ENCODE measurements around the gene FAM9C.
"Not testable (repeated sequence)": the region's sequence is repeated elsewhere in the genome, so short reads cannot be mapped to it uniquely, and the experiment has no call there.

Gene FAM9C

GRCh38 chrX:13086076-13086475 is 41.7 kb upstream of the FAM9C start:
- Histone ChIP-seq H3K36me3 (ENCODE audit: control insufficient read depth, insufficient read depth, low read length) (no peaks in the 10 kb centered on the region), H3K27me3 (ENCODE audit: control insufficient read depth, insufficient read depth, low read length, poor library complexity, severe bottlenecking) (no peaks in the 10 kb centered on the region), H3K4me1 (ENCODE audit: control insufficient read depth, insufficient read depth, low read length) (no peaks in the 10 kb centered on the region), H3K27ac (ENCODE audit: insufficient read depth, low read depth, low read length, poor library complexity, severe bottlenecking) (no peak overlapping the region), H3K9me3 (ENCODE audit: control insufficient read depth, low read length) (no peaks in the 10 kb centered on the region), H3K4me3 (ENCODE audit: insufficient read depth, low read depth, low read length) (no peak overlapping the region)
- WGBS, 2 experiments = 78% methylated on average over 2 of the region's 2 CpGs; no CpG with 5 or more reads in 1 of the 2 experiments

DNA sequence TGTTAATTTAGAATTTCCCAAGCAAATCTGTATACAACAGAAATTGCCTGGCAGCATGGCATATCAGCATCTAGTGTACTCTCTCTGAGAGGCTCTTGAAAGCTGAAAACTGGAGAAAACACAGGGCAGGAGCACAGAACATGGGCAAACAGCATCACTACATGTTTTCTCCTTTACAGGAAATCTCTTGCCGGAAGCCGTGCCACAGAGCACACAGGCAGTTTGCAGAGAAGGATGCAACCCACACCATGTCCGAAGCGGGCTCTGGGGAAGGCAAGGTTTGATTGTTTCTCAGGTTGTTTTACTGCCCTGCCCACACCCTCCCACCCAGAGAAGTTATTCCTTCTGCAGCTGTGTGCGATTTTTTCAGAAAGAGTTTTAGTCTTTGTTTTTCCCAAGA is 41.1 kb upstream of the FAM9C start:
- H3K27me3 ChIP-seq (ENCODE audit: control insufficient read depth, insufficient read depth, low read length, poor library complexity, severe bottlenecking) = no peaks in the 10 kb centered on the region
- no peak overlapping the region for H3K4me3 ChIP-seq (ENCODE audit: insufficient read depth, low read depth, low read length)
- H3K9me3 ChIP-seq (ENCODE audit: control insufficient read depth, low read length) = no peaks in the 10 kb centered on the region
- H3K27ac ChIP-seq (ENCODE audit: insufficient read depth, low read depth, low read length, poor library complexity, severe bottlenecking) = no peak overlapping the region
- WGBS, 2 experiments = 85 to 92% methylated on average over 3 to 5 of the region's 5 CpGs
- H3K36me3 ChIP-seq (ENCODE audit: control insufficient read depth, insufficient read depth, low read length) = no peaks in the 10 kb centered on the region
- H3K4me1 ChIP-seq (ENCODE audit: control insufficient read depth, insufficient read depth, low read length) = no peaks in the 10 kb centered on the region

DNA sequence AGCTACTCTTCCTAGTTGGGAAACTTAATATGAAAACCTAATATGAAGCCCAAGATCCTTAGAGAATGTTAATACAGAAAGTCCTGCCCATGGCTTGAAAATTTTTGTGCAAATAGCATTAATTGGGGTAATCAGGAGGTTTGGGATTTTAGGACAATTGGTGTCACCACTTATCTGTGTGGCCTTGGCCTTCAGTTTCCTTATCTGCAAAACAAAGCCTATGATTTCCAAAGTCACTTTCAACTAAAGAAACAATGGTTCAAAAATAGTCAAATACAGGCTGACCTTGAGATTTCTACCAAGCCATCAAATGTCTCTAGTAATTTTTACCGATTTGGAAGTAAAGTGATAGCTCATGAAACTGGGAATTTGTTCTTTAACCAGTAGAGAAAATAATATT is 40.2 kb upstream of the FAM9C start:
- Histone ChIP-seq H3K27me3 (ENCODE audit: control insufficient read depth, insufficient read depth, low read length, poor library complexity, severe bottlenecking) (no peaks in the 10 kb centered on the region), H3K9me3 (ENCODE audit: control insufficient read depth, low read length) (no peaks in the 10 kb centered on the region), H3K4me3 (ENCODE audit: insufficient read depth, low read depth, low read length) (no peak overlapping the region), H3K36me3 (ENCODE audit: control insufficient read depth, insufficient read depth, low read length) (no peaks in the 10 kb centered on the region), H3K4me1 (ENCODE audit: control insufficient read depth, insufficient read depth, low read length) (no peaks in the 10 kb centered on the region), H3K27ac (ENCODE audit: insufficient read depth, low read depth, low read length, poor library complexity, severe bottlenecking) (no peak overlapping the region)
- 100% methylated on average over 1 of the region's 1 CpG; no CpG with 5 or more reads in 1 of the 2 experiments for WGBS, 2 experiments

DNA sequence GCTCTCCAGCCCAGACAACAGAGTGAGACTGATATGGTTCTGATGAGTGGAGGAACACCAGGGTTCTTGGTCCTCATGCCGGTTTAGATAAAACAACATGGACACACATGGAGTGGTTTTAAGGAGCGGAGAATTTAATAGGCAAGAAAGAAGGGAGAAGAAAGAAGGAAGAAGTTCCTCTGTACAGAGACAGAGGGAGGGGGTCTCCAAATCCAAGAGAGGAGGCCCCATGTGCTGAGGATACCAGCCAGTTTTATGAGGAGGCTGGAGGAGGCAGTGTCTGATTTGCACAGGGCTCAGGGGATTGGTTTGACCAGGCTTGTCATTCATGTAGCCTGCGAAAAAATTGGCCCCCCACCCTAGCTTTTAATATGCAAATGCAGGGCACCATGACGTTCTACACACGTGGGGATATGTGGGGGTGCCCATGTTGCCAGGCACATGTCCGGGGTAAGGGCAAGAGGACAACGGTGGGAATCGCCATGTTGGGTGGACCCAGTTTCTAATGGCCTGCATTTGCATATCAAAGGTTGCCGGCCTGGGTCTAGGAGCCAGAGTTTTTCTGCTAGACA is 39.4 kb upstream of the FAM9C start:
- H3K4me3 ChIP-seq (ENCODE audit: insufficient read depth, low read depth, low read length); H3K27ac ChIP-seq (ENCODE audit: insufficient read depth, low read depth, low read length, poor library complexity, severe bottlenecking); H3K4me1 ChIP-seq (ENCODE audit: control insufficient read depth, insufficient read depth, low read length); H3K36me3 ChIP-seq (ENCODE audit: control insufficient read depth, insufficient read depth, low read length); H3K27me3 ChIP-seq (ENCODE audit: control insufficient read depth, insufficient read depth, low read length, poor library complexity, severe bottlenecking); H3K9me3 ChIP-seq (ENCODE audit: control insufficient read depth, low read length): not testable (repeated sequence)
- 60% methylated on average over 9 of the region's 9 CpGs for WGBS, 2 experiments

- Histone ChIP-seq H3K27me3 (ENCODE audit: control insufficient read depth, insufficient read depth, low read length, poor library complexity, severe bottlenecking) (no peaks in the 10 kb centered on the region), H3K4me1 (ENCODE audit: control insufficient read depth, insufficient read depth, low read length) (no peaks in the 10 kb centered on the region), H3K9me3 (ENCODE audit: control insufficient read depth, low read length) (no peaks in the 10 kb centered on the region), H3K27ac (ENCODE audit: insufficient read depth, low read depth, low read length, poor library complexity, severe bottlenecking) (no peak overlapping the region), H3K36me3 (ENCODE audit: control insufficient read depth, insufficient read depth, low read length) (no peaks in the 10 kb centered on the region), H3K4me3 (ENCODE audit: insufficient read depth, low read depth, low read length) (no peak overlapping the region)
- WGBS, 2 experiments = 86 to 90% methylated on average over 10 to 11 of the region's 11 CpGs
Observed at GRCh38 chrX:13082206-13083065, 38.0 kb upstream of the FAM9C start.

DNA sequence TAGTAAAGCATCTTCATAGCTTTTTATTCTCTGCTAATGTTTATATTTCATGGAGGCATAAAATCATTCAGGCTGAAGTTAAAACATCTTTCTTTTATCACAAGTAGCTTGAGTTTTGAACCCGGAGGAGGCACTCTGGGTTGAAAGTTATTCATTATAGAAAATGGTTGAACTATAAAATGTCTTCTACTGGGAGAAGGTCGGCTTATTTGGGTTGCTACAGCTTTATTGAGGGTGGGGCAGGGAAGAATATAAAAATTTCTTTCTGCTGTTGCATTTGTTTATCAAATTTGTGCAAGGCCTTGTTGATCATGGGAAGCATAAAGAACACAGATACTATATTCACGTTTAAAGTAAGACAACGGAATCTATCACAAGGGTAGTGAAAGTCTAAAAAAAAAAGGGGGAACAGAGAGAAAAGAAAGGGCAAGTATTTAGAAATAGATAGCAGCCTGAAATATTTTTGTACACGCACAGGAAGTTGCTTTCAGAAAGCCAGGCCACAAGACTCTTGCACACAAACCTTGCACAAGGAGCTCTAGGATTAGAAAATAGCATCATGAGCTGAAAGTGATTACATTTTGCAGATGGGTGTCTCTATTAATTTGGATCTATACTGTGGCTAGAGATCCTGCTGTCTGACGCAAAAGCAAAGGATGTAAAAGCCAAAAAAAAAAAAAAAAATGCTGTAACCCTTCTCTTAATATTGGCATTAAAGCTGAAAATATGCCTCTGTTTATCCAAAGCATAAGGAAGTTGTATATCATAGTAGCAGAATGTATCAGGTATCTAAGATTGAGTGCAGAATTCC is 37.2 kb upstream of the FAM9C start:
- H3K4me1 ChIP-seq (ENCODE audit: control insufficient read depth, insufficient read depth, low read length) = no peaks in the 10 kb centered on the region
- no peak overlapping the region for H3K27ac ChIP-seq (ENCODE audit: insufficient read depth, low read depth, low read length, poor library complexity, severe bottlenecking)
- WGBS, 2 experiments = 96% methylated on average over 6 of the region's 6 CpGs
- H3K36me3 ChIP-seq (ENCODE audit: control insufficient read depth, insufficient read depth, low read length) = no peaks in the 10 kb centered on the region
- no peaks in the 10 kb centered on the region for H3K27me3 ChIP-seq (ENCODE audit: control insufficient read depth, insufficient read depth, low read length, poor library complexity, severe bottlenecking)
- H3K4me3 ChIP-seq (ENCODE audit: insufficient read depth, low read depth, low read length) = no peak overlapping the region
- H3K9me3 ChIP-seq (ENCODE audit: control insufficient read depth, low read length) = no peaks in the 10 kb centered on the region

DNA sequence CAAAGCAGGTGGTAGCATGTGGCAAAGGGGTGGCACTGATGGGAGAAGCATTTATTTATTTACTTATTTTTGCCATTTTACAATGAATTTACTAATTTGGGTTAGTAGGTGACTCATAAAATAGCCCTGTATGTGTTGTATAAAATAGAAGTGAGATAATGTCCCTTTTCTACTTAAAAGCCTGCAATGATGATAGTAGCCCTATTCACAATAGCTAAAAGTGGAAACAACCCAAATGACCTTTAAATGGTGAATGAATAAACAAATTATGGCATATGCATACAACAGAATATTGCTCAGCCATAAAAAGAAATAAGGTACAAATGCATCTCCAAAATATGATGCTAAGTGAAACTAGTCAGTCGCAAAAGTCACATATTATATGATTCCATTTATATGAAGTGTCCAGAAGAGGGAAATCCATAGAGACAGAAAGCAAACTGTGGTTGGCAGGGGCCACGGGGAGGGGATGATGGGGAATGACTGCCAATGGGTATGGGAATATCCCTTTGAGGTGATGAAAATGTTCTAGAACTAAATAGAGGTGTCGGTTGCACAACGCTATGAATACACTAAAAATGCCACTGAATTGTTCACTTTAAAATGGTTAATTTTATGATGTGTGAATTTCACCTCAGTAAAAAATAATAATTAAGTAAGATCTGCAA is 35.8 kb upstream of the FAM9C start:
- H3K27ac ChIP-seq (ENCODE audit: insufficient read depth, low read depth, low read length, poor library complexity, severe bottlenecking) = no peak overlapping the region
- H3K4me1 ChIP-seq (ENCODE audit: control insufficient read depth, insufficient read depth, low read length) = no peaks in the 10 kb centered on the region
- no peaks in the 10 kb centered on the region for H3K9me3 ChIP-seq (ENCODE audit: control insufficient read depth, low read length)
- no peak overlapping the region for H3K4me3 ChIP-seq (ENCODE audit: insufficient read depth, low read depth, low read length)
- no peaks in the 10 kb centered on the region for H3K36me3 ChIP-seq (ENCODE audit: control insufficient read depth, insufficient read depth, low read length)
- 92 to 94% methylated on average over 3 of the region's 4 CpGs for WGBS, 2 experiments
- H3K27me3 ChIP-seq (ENCODE audit: control insufficient read depth, insufficient read depth, low read length, poor library complexity, severe bottlenecking) = no peaks in the 10 kb centered on the region

DNA sequence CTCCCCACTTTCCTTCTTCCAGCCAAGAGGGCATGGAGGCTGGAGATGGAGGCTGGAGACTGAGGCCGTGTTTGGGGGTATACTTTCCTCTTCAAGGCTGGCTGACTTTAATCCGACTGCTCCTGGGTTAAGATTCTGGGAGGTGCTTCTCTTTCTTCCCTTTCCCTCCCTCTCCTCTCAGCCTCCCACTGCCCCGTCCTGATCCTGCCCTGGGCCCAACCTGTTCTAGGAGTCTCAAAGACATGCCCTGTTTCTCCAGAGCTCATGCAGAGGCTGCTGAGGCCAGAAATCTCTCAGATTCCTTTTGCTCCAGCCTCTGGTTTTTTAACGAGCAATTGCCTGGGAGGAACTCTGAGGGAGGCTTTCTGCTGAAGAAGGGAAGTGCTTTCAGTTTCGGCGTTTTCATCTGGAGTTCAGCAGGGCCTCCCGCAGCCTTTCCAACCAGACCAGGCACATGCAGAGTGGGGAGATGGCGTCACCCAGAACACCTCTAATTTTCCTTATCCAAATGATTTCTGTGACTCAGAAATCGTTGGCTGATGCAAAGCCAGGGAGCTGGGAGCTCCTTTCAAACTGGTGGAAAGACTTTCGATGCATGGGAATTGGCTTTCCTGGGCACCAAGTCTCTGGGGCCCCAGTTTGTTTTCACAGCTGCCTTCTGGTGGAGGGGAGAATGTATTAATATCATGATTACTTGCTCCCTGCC is 34.5 kb upstream of the FAM9C start:
- WGBS, 2 experiments = 63 to 65% methylated on average over 8 to 10 of the region's 10 CpGs
- Histone ChIP-seq H3K36me3 (ENCODE audit: control insufficient read depth, insufficient read depth, low read length) (no peaks in the 10 kb centered on the region), H3K4me3 (ENCODE audit: insufficient read depth, low read depth, low read length) (no peak overlapping the region), H3K4me1 (ENCODE audit: control insufficient read depth, insufficient read depth, low read length) (no peaks in the 10 kb centered on the region), H3K27ac (ENCODE audit: insufficient read depth, low read depth, low read length, poor library complexity, severe bottlenecking) (no peak overlapping the region), H3K9me3 (ENCODE audit: control insufficient read depth, low read length) (no peaks in the 10 kb centered on the region), H3K27me3 (ENCODE audit: control insufficient read depth, insufficient read depth, low read length, poor library complexity, severe bottlenecking) (no peaks in the 10 kb centered on the region)

- Histone ChIP-seq H3K36me3 (ENCODE audit: control insufficient read depth, insufficient read depth, low read length) (no peaks in the 10 kb centered on the region), H3K4me1 (ENCODE audit: control insufficient read depth, insufficient read depth, low read length) (no peaks in the 10 kb centered on the region), H3K27ac (ENCODE audit: insufficient read depth, low read depth, low read length, poor library complexity, severe bottlenecking) (no peak overlapping the region), H3K4me3 (ENCODE audit: insufficient read depth, low read depth, low read length) (no peak overlapping the region), H3K27me3 (ENCODE audit: control insufficient read depth, insufficient read depth, low read length, poor library complexity, severe bottlenecking) (no peaks in the 10 kb centered on the region), H3K9me3 (ENCODE audit: control insufficient read depth, low read length) (no peaks in the 10 kb centered on the region)
- 90 to 92% methylated on average over 2 of the region's 2 CpGs for WGBS, 2 experiments
Observed at GRCh38 chrX:13077168-13077567, 32.7 kb upstream of the FAM9C start.

All from ectodermal cell (in vitro differentiated cells).